GM12878 (cell line): Measurements from ENCODE around the gene MYO7A. TPM values are rescaled to one million over a fixed set of nuclear protein-coding genes. Genes with fewer than 3 reads are reported as not detected.

Experiments
- ATAC-seq: fragments of 200-7000 bp; cut with Tn5 transposase; 3 replicates; pipeline ENCODE4 v1.9.1; 2020; ENCODE audit warnings: mild to moderate bottlenecking, moderate library complexity
- BruUV-seq: library from RNA; stranded (reverse); fragments of 400-500 nt; replicated peaks from 2 replicates; lab custom pipeline; 2021; lab: Mats Ljungman, UMichigan
- CTCF ChIA-PET: fragments of 300-600 bp; sonication (Branson Sonifier 250); formaldehyde crosslinking; extraction: SDS; loops from one replicate; lab custom pipeline; 2021; ENCODE audit warnings: inconsistent platforms; lab: Yijun Ruan, JAX
- POLR2A ChIA-PET: fragments of 350-600 bp; formaldehyde crosslinking; extraction: SDS; loops from one replicate; lab custom pipeline; 2021; ENCODE audit warnings: inconsistent platforms; lab: Charles Lee
- RAD21 ChIA-PET: fragments of 300-600 bp; sonication (Branson Sonifier 250); formaldehyde crosslinking; loops from one replicate; lab custom pipeline; 2023; ENCODE audit warnings: antibody characterized with exemption; ENCODE audit not compliant: unreplicated experiment; lab: Charles Lee
- SMC1A ChIA-PET: fragments of 300-600 bp; sonication (Branson Sonifier 250); formaldehyde crosslinking; loops from one replicate; lab custom pipeline; 2023; ENCODE audit not compliant: unreplicated experiment, uncharacterized antibody; lab: Charles Lee
- DNase-seq: peaks from one replicate; pipeline ENCODE4 v3.0.0-alpha.2; 2011; ENCODE audit warnings: low read depth, low spot score
- FAIRE-seq: peaks from 3 replicates; lab custom pipeline; 2011; peaks lifted over from hg19 to GRCh38; lab: Jason Lieb, UNC
- H2AFZ ChIP-seq: 2 replicates; pipeline ENCODE4 v1.6.0; 2011; ENCODE audit warnings: low read depth, low read length, control low read depth; ENCODE audit not compliant: control insufficient read depth
- H3K27ac ChIP-seq: 2 replicates; pipeline ENCODE4 v1.5.1; 2011; ENCODE audit warnings: control low read depth; ENCODE audit not compliant: control insufficient read depth, insufficient read depth
- H3K27me3 ChIP-seq, 2 experiments: replicated peaks in 1 of 2; 2 replicates each; pipeline versions ENCODE4 v1.6.0 to v1.6.1; 2011; ENCODE audit warnings: low read length in 1 of 2; ENCODE audit not compliant: control insufficient read depth in 2 of 2, insufficient read depth in 2 of 2
- H3K36me3 ChIP-seq, 2 experiments: 2 replicates each; pipeline ENCODE4 v1.5.1; 2011; ENCODE audit warnings: low read length in 1 of 2; ENCODE audit not compliant: control insufficient read depth in 2 of 2, insufficient read depth in 2 of 2
- H3K4me1 ChIP-seq: 2 replicates; pipeline ENCODE4 v1.6.1; 2011; ENCODE audit warnings: mild to moderate bottlenecking, low read length, moderate library complexity, mixed read lengths; ENCODE audit not compliant: control insufficient read depth, insufficient read depth
- H3K4me2 ChIP-seq: 2 replicates; pipeline ENCODE4 v1.6.0; 2011; ENCODE audit warnings: control low read depth; ENCODE audit not compliant: control insufficient read depth, insufficient read depth
- H3K4me3 ChIP-seq: fragments of 200-600 bp; sonication (generic); 2 replicates; pipeline ENCODE4 v1.5.1; 2016
- H3K79me2 ChIP-seq: 2 replicates; pipeline ENCODE4 v1.6.0; 2011; ENCODE audit warnings: low read length; ENCODE audit not compliant: control insufficient read depth, insufficient read depth
- H3K9ac ChIP-seq: 2 replicates; pipeline ENCODE4 v1.8.0; 2011; ENCODE audit warnings: low read length, control low read depth, mixed read lengths; ENCODE audit not compliant: control insufficient read depth, insufficient read depth
- H3K9me3 ChIP-seq: replicated peaks from 3 replicates; pipeline ENCODE4 v1.5.1; 2011; ENCODE audit warnings: mild to moderate bottlenecking, low read length; ENCODE audit not compliant: control insufficient read depth, insufficient read depth
- H4K20me1 ChIP-seq: 2 replicates; pipeline ENCODE4 v1.6.0; 2011; ENCODE audit not compliant: control insufficient read depth, insufficient read depth
- ELK1 ChIP-seq: IDR thresholded peaks from 2 replicates; pipeline ENCODE4 v1.6.1; 2012; ENCODE audit warnings: low read depth, low read length, improper control_type of control experiment
- MYC ChIP-seq: IDR thresholded peaks from 2 replicates; pipeline ENCODE4 v1.6.1; 2011; ENCODE audit warnings: mild to moderate bottlenecking, low read length, moderate library complexity, inconsistent platforms; ENCODE audit not compliant: insufficient read depth, insufficient replicate concordance, insufficient read length, severe bottlenecking
- NR2C1 ChIP-seq: fragments of 450-650 bp; IDR thresholded peaks from 2 replicates; pipeline ENCODE4 v1.6.1; 2017; ENCODE audit warnings: antibody characterized with exemption, mild to moderate bottlenecking, moderate library complexity
- PBX3 ChIP-seq: IDR thresholded peaks from 2 replicates; pipeline ENCODE4 v1.6.1; 2011; ENCODE audit warnings: mild to moderate bottlenecking, low read depth, low read length, moderate library complexity; ENCODE audit not compliant: insufficient replicate concordance
- PML ChIP-seq: IDR thresholded peaks from 2 replicates; pipeline ENCODE4 v1.6.1; 2012; ENCODE audit warnings: low read length, inconsistent platforms
- POLR2A ChIP-seq: IDR thresholded peaks from 2 replicates; pipeline ENCODE4 v1.6.1; 2011; ENCODE audit warnings: low read depth, mild to moderate bottlenecking, low read length
- POLR2AphosphoS2 ChIP-seq: IDR thresholded peaks from 2 replicates; pipeline ENCODE4 v1.6.1; 2011; ENCODE audit warnings: low read depth, mild to moderate bottlenecking, low read length, improper control_type of control experiment, moderate library complexity
- RELB ChIP-seq: fragments of 450-650 bp; IDR thresholded peaks from 2 replicates; pipeline ENCODE4 v1.6.1; 2017; ENCODE audit warnings: low read depth, mild to moderate bottlenecking, moderate library complexity
- SP1 ChIP-seq: IDR thresholded peaks from one replicate; pipeline ENCODE4 v1.6.1; 2011; ENCODE audit warnings: low read depth, low read length
- SPI1 ChIP-seq: IDR thresholded peaks from 2 replicates; pipeline ENCODE4 v1.6.1; 2011; ENCODE audit warnings: low read depth, mild to moderate bottlenecking, low read length, moderate library complexity, borderline replicate concordance; ENCODE audit not compliant: insufficient read depth
- SREBF2 ChIP-seq: IDR thresholded peaks from 2 replicates; pipeline ENCODE4 v1.6.1; 2012; ENCODE audit warnings: mild to moderate bottlenecking, low read length
- STAT3 ChIP-seq: IDR thresholded peaks from 2 replicates; pipeline ENCODE4 v1.6.1; 2011; ENCODE audit warnings: low read depth, low read length, improper control_type of control experiment
- TAF1 ChIP-seq: IDR thresholded peaks from 2 replicates; pipeline ENCODE4 v1.6.1; 2011; ENCODE audit warnings: mild to moderate bottlenecking, low read depth, low read length, borderline replicate concordance
- TBL1XR1 ChIP-seq: IDR thresholded peaks from 2 replicates; pipeline ENCODE4 v1.6.1; 2012; ENCODE audit warnings: low read depth, low read length, improper control_type of control experiment
- ZBTB40 ChIP-seq: fragments of 450-650 bp; IDR thresholded peaks from 2 replicates; pipeline ENCODE4 v1.6.1; 2016; ENCODE audit warnings: mild to moderate bottlenecking, moderate library complexity, borderline replicate concordance
- ZNF274 ChIP-seq: IDR thresholded peaks from one replicate; pipeline ENCODE4 v1.8.0; 2011; ENCODE audit not compliant: insufficient read length, insufficient read depth
- WGBS: methylation state at CpG from one replicate; pipeline ENCODE4 v1.1.6; 2016; ENCODE audit warnings: low lambda C conversion rate; ENCODE audit not compliant: insufficient replicate concordance, insufficient coverage; ENCODE audit errors: missing lambda C conversion rate; 5-methylcytosine and 5-hydroxymethylcytosine counted together
- in situ Hi-C: fragments of 300-500 bp; cut with MboI; formaldehyde crosslinking; loops from 9 replicates; pipeline ENCODE4 v1.14.3; 2018; ENCODE audit warnings: mixed read lengths
- intact Hi-C: fragments of 100-400 bp; cut with micrococcal nuclease; formaldehyde crosslinking; loops from one replicate; pipeline ENCODE4 v1.14.2; 2022; ENCODE audit not compliant: unreplicated experiment
- polyA plus RNA-seq, 11 experiments: library from polyadenylated mRNA; depleted of rRNA in 4 of 11; unstranded in 6 of 11; stranded (reverse) in 5 of 11; fragments of >200 nt; fragmentation: Nextera tagmentation in 4 of 11; fragmentation: Illumina TruSeq in 1 of 11; extraction: Ambion mirVana in 4 of 11; extraction: Trizol in 1 of 11; gene quantifications; 1 replicate in 1 of 11; 2 replicates in 10 of 11; pipeline versions ENCODE4 v1.2.1 to v1.2.3, GENCODE V29; 2011 to 2016; ENCODE audit warnings: inconsistent platforms in 2 of 11, missing spikeins in 2 of 11, low read depth in 1 of 11
- total RNA-seq, 4 experiments: library from RNA; depleted of rRNA in 3 of 4; stranded (reverse); fragments of >200 nt in 3 of 4; fragmentation: Illumina TruSeq in 1 of 4; extraction: Trizol in 1 of 4; gene quantifications; 2 replicates each; pipeline versions ENCODE4 v1.2.1 to v1.2.3, GENCODE V29; 2013 to 2021

The MYO7A gene
- total and polyA plus RNA-seq, 10 of the 15 experiments (the other 5 are each of a cell fraction or from before 2014, with no cell fraction given), result 0.01 to 0.21 (median 0.04) TPM; not detected in 6

- H3K79me2 ChIP-seq, result peaks cover 1% of the 10 kb centered on the region; the same call in 1 of the 2 replicates
- FAIRE-seq (no peak), ATAC-seq (no peak), DNase-seq (no peak)
- H3K36me3 ChIP-seq, result no peaks in the 10 kb centered on the region
- H3K4me1 ChIP-seq, result no peaks in the 10 kb centered on the region
- no peak overlapping the region for H3K4me2 ChIP-seq
- ChIA-PET POLR2A (no interaction called here), CTCF (interaction anchor here (0.6 to 1.8 kb wide), 4 partner anchors 101 to 570 kb away, joined by 3 to 5 read pairs (median 3); no protein-coding TSS in a partner anchor), RAD21 (interaction anchor here (1.5 kb wide), 1 partner anchor 62 kb away, joined by 5 read pairs; the partner anchor contains the start of gene MYO7A), SMC1A (interaction anchor here (1.0 kb wide), 1 partner anchor 63 kb away, joined by 3 read pairs; no protein-coding TSS in a partner anchor)
- no peaks in the 10 kb centered on the region for H3K27me3 ChIP-seq
- WGBS, result 68% methylated on average over 21 of the region's 21 CpGs
- in situ Hi-C loops (no loop called here), intact Hi-C loops (no loop called here)
- no peak overlapping the region for H3K4me3 ChIP-seq
- no peaks in the 10 kb centered on the region for H3K9me3 ChIP-seq
- no peak overlapping the region for H3K27ac ChIP-seq
- H3K9ac ChIP-seq, result no peak overlapping the region
- no TSS peak for BruUV-seq
- no peaks in the 10 kb centered on the region for H4K20me1 ChIP-seq
- no peak overlapping the region for H2AFZ ChIP-seq
- TF ChIP-seq SPI1 (no peak), PML (no peak), PBX3 (no peak), RELB (no peak), POLR2A (no peak), TBL1XR1 (no peak), NR2C1 (no peak), ZNF274 (no peak), ZBTB40 (no peak), SREBF2 (no peak), ELK1 (no peak), STAT3 (no peak), SP1 (no peak), MYC (no peak), POLR2AphosphoS2 (no peak), TAF1 (no peak)
These were observed 62.5 kb downstream of the MYO7A start for GRCh38 chr11:77190331-77191075.
